ENCODE results near the gene UNC13C.
"Not testable (repeated sequence)": the region's sequence is repeated elsewhere in the genome, so short reads cannot be mapped to it uniquely, and the experiment has no call there.

Gene UNC13C

GRCh38 chr15:53978253-53978906 is at the start of gene UNC13C:
Gene UNC13C, plus strand, starts transcription at chr15:53978441. Its CDS starts 34,463 bp downstream, at chr15:54012904.
- DNase-seq = no peak

GRCh38 chr15:53936137-53936536 is 42.1 kb upstream of the UNC13C start:
- no peak for DNase-seq

DNA sequence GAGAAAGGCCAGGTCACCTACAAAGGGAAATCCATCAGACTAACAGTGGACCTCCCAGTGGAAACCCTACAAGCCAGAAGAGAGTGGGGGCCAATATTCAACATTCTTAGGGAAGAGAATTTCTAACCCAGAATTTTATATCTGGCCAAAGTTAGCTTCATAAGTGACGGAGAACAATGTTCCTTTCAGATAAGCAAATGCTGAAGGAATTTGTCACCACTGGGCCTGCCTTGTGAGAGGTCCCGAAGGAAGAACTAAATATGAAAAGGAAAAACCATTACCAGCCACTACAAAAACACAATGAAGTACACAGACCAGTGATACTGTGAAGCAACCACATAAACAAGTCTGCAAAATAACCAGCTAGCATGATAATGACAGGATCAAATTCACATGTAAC is 40.6 kb upstream of the UNC13C start:
- DNase-seq = not testable (repeated sequence)

- DNase-seq = no peak
Observed at GRCh38 chr15:53950572-53950971, 27.7 kb upstream of the UNC13C start.

DNA sequence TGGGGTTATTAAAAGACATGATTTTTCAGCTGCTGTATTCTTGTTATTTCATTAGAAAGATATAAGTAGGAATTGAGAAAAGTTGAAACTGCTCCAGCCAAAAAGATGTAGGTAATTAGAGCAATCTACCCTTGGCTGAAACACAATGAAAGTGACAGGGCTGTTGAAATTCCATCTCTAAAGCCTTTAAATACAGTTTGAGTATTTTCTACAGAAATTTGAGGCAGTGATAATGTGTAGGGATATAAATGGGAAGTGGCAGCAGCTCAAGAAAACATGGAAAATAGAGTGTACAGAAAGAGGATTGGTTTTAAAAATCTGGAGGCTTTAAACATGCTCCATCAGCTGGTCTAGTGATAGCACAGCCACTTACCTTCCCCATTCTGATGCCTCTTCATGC is 22.8 kb upstream of the UNC13C start:
- no peak for DNase-seq

GRCh38 chr15:53962646-53963561 is 15.3 kb upstream of the UNC13C start:
- DNase-seq = no peak

DNA sequence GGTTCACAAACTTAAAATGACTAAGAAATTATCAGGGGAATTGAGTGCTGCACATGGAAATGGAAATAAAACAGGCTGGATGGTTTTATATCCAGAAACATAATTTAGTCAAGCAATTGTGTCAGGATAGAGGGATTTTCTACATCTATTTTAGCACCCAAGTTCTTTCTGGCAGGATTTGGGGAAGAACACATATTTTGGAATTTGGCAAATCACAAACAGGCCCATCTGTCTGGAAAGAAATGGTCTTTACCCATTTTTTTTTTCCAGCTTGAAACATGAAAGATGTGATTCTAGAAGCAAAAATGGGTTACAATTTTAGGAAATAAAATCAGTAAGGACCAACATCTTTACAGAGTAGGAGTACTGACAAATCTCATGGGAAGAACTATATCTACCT is 14.4 kb upstream of the UNC13C start:
- DNase-seq = no peak

- no peak for DNase-seq
Observed at GRCh38 chr15:53974121-53974520, 4.1 kb upstream of the UNC13C start.

DNA sequence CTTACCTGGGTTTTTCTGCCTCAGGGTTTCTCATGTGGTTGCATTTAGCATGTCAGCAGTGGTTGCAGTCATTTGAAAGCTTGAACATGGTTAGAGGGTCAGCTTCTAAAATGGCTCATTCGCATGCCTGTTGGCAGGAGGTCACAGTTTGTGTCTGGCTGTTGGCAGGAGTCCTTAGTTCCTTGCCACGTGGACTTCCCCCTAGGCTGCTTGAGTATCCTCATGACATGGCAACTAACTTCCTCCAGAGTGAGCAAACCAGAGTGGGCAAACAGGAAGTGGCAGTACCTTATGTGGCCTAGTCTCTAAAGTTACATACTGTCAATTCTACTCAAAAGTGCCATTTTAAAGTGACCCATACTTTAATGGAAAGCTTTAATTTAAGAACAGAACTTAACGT is 3.4 kb upstream of the UNC13C start:
- no peak for DNase-seq

DNA sequence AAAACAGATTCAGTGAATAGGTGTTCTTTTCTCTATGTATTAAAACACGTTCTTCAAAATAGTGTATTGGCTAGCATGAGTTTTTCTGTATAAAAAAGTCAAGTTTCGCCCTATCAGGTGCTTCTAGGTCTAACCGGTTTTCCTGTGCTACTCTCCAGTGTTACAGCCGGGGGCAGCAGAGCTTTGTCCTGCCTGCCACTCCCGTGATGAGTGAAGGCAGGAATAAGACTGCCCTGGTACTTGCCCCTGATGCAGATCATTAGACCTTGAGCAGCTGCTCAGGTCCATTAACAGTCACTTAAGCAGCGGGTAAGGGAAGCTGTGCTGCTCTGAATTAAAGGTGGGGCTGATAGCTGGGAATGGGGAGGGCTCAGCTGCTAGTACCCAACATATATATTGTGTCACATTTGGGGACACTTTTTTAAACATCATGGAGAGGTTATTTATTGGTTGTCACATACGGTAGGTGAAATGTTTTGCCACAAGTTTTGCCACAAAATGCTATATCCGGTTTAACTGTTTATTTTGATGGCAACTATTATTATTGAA is 1.3 kb upstream of the UNC13C start:
- no peak for DNase-seq

DNA sequence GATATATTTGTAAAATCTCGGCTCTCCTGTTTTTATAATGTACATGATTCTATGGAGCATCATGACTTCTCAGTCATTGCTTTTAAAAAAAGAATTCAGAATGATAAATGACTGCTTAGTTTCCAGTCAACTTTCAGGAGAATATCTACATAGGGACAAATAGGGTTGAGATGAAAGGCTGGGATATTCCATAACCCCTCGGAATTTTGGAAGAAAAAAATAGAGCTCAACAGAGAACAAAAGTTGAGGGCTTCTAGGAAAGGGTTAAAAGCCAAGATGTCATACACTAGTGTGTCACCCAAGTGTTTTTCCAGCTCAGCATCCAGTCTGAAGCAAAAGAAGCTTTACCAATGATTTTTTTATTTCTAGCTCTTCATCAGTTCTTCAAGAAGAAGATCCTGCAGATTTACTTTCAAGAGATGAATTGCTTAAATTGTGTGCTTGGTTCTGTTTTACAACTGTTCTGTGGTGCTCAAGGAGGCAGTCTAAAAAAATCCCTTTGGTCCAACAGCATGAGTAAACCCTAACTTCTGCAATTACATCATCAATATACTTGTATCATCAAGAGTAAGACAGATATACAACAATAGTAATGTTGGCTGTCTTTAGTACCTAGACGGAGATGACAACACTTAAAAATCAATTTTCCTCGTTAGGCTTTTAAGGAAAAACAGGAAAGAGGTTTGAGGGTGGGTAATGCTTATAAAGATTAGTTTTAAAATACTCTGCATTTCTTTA is 979 bp downstream of the UNC13C start:
- no peak for DNase-seq

GRCh38 chr15:53980021-53980420 is 1.8 kb downstream of the UNC13C start:
- no peak for DNase-seq

DNA sequence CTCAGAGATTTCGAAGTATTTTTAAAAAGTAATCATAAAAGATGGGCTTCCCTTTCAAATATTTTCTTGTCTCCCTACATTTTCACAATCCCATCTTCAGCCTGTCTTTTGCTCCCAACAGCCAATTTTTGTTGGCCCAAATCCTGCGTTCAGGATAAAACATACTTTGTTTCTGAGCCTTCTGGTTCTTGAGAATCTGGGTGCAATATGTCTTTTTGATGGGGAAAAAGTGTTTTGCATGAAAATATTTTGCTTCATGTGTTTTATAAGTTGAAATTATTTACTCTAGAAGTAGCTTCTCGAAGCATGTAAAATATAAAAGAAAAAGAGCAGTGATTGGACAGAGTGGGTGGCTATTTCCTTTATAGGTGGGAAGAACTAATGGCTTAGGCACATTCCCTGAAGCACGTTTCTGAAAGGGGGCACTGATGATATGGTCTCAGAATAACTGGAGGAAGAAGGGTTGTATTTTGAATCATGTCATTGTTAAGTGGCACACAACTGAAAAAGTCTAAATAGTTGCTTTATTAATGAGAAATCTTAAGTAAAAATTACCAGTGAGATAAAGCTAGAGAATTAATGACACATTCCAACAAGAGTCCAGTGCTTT is 3.9 kb downstream of the UNC13C start:
- DNase-seq = no peak

DNA sequence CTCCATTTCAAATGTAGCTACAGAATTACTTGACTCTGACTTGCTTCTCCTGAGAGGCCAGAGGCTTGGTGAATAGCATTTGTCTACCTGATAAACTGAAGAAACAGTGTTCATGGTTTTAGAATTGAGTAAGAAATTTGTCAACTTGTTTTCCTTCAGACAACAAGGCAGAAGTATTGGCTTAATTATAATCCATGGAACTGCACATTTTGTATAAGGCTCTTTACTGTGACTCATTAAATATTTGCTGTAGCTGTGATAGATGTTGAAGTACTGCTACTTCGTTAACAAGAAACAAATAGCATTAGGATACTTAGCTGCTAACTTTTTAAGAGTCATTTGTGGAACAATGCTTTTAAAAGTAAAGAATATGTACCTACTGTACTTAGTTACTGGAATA is 4.6 kb downstream of the UNC13C start:
- no peak for DNase-seq

- DNase-seq = no peak
Observed at GRCh38 chr15:53984221-53984620, 6.0 kb downstream of the UNC13C start.

- no peak for DNase-seq
Observed at GRCh38 chr15:53985562-53985961, 7.3 kb downstream of the UNC13C start.

- no peak for DNase-seq
Observed at GRCh38 chr15:53987480-53987879, 9.2 kb downstream of the UNC13C start.

- no peak for DNase-seq
Observed at GRCh38 chr15:54007256-54007655, 29.0 kb downstream of the UNC13C start.

GRCh38 chr15:54011656-54012055 is 33.4 kb downstream of the UNC13C start:
- DNase-seq = no peak

- DNase-seq = no peak
Observed at GRCh38 chr15:54014067-54014655, 35.9 kb downstream of the UNC13C start.

DNA sequence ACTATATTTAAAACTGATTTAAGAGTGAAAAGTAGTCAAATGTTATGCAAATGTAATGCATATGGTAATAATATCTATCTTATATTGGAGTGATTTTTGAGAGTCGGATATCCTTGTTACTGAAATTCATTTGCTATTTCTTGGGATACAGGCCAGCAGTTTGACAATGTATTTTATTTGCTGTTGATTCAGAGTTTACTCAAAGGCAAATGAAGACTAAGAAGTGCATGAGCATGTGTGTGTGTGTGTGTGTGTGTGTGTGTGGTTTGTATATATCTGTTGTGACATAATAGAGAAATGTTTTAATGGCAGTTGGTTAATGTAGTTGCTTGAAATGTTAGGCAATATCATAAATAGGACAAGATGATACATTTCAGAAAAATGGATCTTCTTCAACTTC is 39.0 kb downstream of the UNC13C start:
- no peak for DNase-seq

DNA sequence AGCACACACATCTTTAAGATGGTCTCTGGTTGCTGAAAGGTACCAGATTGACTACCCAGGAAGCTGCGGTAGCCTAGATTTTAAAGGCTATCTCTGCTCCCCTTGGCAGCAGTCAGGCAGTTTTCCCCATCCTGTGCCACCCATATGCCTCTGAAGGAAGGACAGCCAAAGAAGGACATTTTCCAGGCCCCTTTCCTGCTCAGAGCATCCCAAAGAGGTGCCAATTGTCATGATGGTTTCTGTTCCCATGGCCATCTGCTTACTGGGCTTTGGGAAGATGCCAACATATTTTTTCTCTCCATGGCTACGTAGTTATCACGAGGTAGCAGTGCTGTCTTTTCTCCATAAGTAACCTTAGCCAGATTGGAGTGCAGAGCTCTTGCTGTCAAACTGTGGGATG is 39.7 kb downstream of the UNC13C start:
- no peak for DNase-seq

DNA sequence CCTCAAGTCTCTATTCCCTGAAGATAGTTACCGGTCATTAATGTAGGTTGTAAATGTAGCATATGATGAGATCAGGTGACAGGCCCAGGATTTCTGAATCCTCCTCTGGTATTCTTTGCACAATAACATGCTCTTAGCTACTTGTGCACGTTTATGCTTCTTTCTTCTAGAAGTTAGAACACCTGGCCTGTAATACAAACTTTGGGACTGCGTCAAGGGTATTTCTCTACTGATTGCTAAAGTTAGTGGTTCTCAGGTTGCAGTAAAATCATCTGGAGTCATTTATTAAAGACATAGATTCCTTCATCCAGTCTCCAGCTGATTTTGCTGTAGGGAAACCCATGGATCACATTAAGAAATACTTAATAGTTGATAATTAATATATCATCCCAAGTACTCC is 48.0 kb downstream of the UNC13C start:
- DNase-seq = no peak

Data from DMS153 (cell line).